HCT116 (cell line): ENCODE results near the gene C2orf92. TPM values are rescaled to one million over a fixed set of nuclear protein-coding genes. Genes with fewer than 3 reads are reported as not detected.

ENCODE experiments used
- ATAC-seq: fragments of 200-7000 bp; cut with Tn5 transposase; 2 replicates; pipeline ENCODE4 v1.9.1; 2020; ENCODE audit warnings: mild to moderate bottlenecking, moderate library complexity
- BruUV-seq: library from RNA; stranded (reverse); fragments of 400-500 nt; replicated peaks from 2 replicates; lab custom pipeline; 2021; lab: Mats Ljungman, UMichigan
- CTCF ChIA-PET: fragments of 300-600 bp; sonication (Branson Sonifier 250); formaldehyde crosslinking; loops from one replicate; lab custom pipeline; 2021; ENCODE audit warnings: antibody characterized with exemption; lab: Charles Lee
- POLR2A ChIA-PET: fragments of 300-600, 350-600 bp; sonication (Branson Sonifier 250); formaldehyde crosslinking; loops from one replicate; lab custom pipeline; 2021; ENCODE audit warnings: antibody characterized with exemption; lab: Charles Lee
- RAD21 ChIA-PET, 2 experiments: fragments of 300-600 bp; sonication (Branson Sonifier 250); formaldehyde crosslinking; loops; one replicate each; lab custom pipeline; 2023; ENCODE audit warnings: low total read pairs in 2 of 2; ENCODE audit not compliant: uncharacterized antibody in 2 of 2, unreplicated experiment in 2 of 2, low non-redundant PET in 1 of 2; lab: Charles Lee
- DNase-seq: peaks from one replicate; pipeline ENCODE4 v3.0.0-alpha.2; 2010; ENCODE audit warnings: low read depth, low spot score
- H2AFZ ChIP-seq: fragments of 200-600 bp; shearing (Covaris generic), sonication (generic); 2 replicates; pipeline ENCODE4 v1.6.1; 2017; ENCODE audit warnings: low read depth, mixed run types, mixed read lengths, antibody characterized with exemption, low read length; ENCODE audit not compliant: poor library complexity, severe bottlenecking
- H3K27ac ChIP-seq: 2 replicates; pipeline ENCODE4 v1.5.1; 2012; ENCODE audit warnings: low read depth, low read length
- H3K27me3 ChIP-seq: fragments of 200-600 bp; sonication (generic); 2 replicates; pipeline ENCODE4 v1.6.1; 2016; ENCODE audit warnings: mixed run types, low read length, mixed read lengths; ENCODE audit not compliant: insufficient read depth
- H3K36me3 ChIP-seq, 2 experiments: fragments of 200-500 bp in 1 of 2; fragments of 200-600 bp in 1 of 2; sonication (Bioruptor generic) in 1 of 2; sonication (generic) in 1 of 2; 2 replicates each; pipeline versions ENCODE4 v1.5.1 to v1.6.1; 2014 to 2016; ENCODE audit warnings: low read length in 2 of 2, inconsistent platforms in 1 of 2, mixed read lengths in 1 of 2, mixed run types in 1 of 2; ENCODE audit not compliant: insufficient read depth in 2 of 2, control insufficient read depth in 1 of 2
- H3K4me1 ChIP-seq, 2 experiments: fragments of 200-600 bp in 1 of 2; sonication (generic) in 1 of 2; 2 replicates each; pipeline versions ENCODE4 v1.5.1 to v1.6.1; 2012 to 2017; ENCODE audit warnings: low read length in 2 of 2, inconsistent platforms in 1 of 2, mild to moderate bottlenecking in 1 of 2, mixed read lengths in 1 of 2, mixed run types in 1 of 2, moderate library complexity in 1 of 2; ENCODE audit not compliant: insufficient read depth in 2 of 2, control insufficient read depth in 1 of 2
- H3K4me2 ChIP-seq: fragments of 200-600 bp; sonication (generic); 2 replicates; pipeline ENCODE4 v1.6.1; 2017; ENCODE audit warnings: mixed run types, low read length, mixed read lengths
- H3K4me3 ChIP-seq, 2 experiments: fragments of 200-600 bp in 1 of 2; sonication (generic) in 1 of 2; replicated peaks in 1 of 2; 2 replicates each; pipeline ENCODE4 v1.5.1; 2011 to 2016; ENCODE audit warnings: low read length in 2 of 2, control low read depth in 1 of 2, low read depth in 1 of 2, mild to moderate bottlenecking in 1 of 2, mixed read lengths in 1 of 2, mixed run types in 1 of 2
- H3K79me2 ChIP-seq: fragments of 200-600 bp; sonication (generic); 2 replicates; pipeline ENCODE4 v1.6.1; 2017; ENCODE audit warnings: mild to moderate bottlenecking, mixed run types, low read length, moderate library complexity, mixed read lengths; ENCODE audit not compliant: insufficient read depth
- H3K9ac ChIP-seq: fragments of 200-600 bp; sonication (generic); 2 replicates; pipeline ENCODE4 v1.6.1; 2016; ENCODE audit warnings: low read length, mixed read lengths
- H3K9me2 ChIP-seq: fragments of 200-600 bp; sonication (generic), shearing (Covaris generic); 2 replicates; pipeline ENCODE4 v1.6.1; 2017; ENCODE audit warnings: mixed run types, mild to moderate bottlenecking, moderate library complexity; ENCODE audit not compliant: insufficient read depth
- H3K9me3 ChIP-seq, 2 experiments: fragments of 200-500 bp in 1 of 2; fragments of 200-600 bp in 1 of 2; sonication (Bioruptor generic) in 1 of 2; sonication (generic) in 1 of 2; 2 replicates each; pipeline ENCODE4 v1.6.1; 2014 to 2017; ENCODE audit warnings: low read length in 2 of 2, mixed read lengths in 2 of 2, inconsistent platforms in 1 of 2, low read depth in 1 of 2, mild to moderate bottlenecking in 1 of 2, mixed run types in 1 of 2, moderate library complexity in 1 of 2; ENCODE audit not compliant: control insufficient read depth in 1 of 2, insufficient read depth in 1 of 2
- H4K20me1 ChIP-seq: fragments of 200-600 bp; sonication (generic), shearing (Covaris generic); 2 replicates; pipeline ENCODE4 v1.6.1; 2017; ENCODE audit warnings: mixed run types, mild to moderate bottlenecking, moderate library complexity; ENCODE audit not compliant: insufficient read depth
- JUND ChIP-seq: IDR thresholded peaks from 2 replicates; pipeline ENCODE4 v1.6.1; 2012
- MAX ChIP-seq: IDR thresholded peaks from 2 replicates; pipeline ENCODE4 v1.6.1; 2012
- SIN3A ChIP-seq: IDR thresholded peaks from 2 replicates; pipeline ENCODE4 v1.6.1; 2012; ENCODE audit warnings: low read depth
- ZFX ChIP-seq: fragments of 450-650 bp; IDR thresholded peaks from 2 replicates; pipeline ENCODE4 v1.6.1; 2017
- intact Hi-C: fragments of 100-400 bp; cut with micrococcal nuclease; formaldehyde crosslinking; loops from 2 replicates; pipeline ENCODE4 v1.10.0; 2022
- total RNA-seq: library from RNA; stranded (reverse); gene quantifications from one replicate; pipeline ENCODE4 v1.2.1, GENCODE V29; 2021; ENCODE audit not compliant: unreplicated experiment
- TF ChIP-seq, protein P1 (sequence below): IDR thresholded peaks from 2 replicates; pipeline ENCODE4 v1.6.1; 2012

C2orf92 gene
- total RNA-seq, 1 experiment from 2014 or later, result 3.0 TPM

GRCh38 chr2:97662895-97663625, 6.5 kb upstream of the C2orf92 start:
- H3K4me1 ChIP-seq, result peaks cover 6 to 20% of the 10 kb centered on the region in 2 experiments; a peak in 3 of 4 replicates
- CTCF ChIA-PET, result interaction anchor here (0.9 to 1.7 kb wide), 3 partner anchors 16 to 72 kb away, joined by 3 to 12 read pairs (median 4); partner anchors contain the start of gene COX5B
- H3K4me3 ChIP-seq, result peak overlapping the region; percentile 83 to 88
- ATAC-seq (peak; percentile 49), DNase-seq (no peak)
- peak overlapping the region; percentile 92 for H3K27ac ChIP-seq
- H3K9ac ChIP-seq, result peak overlapping the region; percentile 83
- POLR2A ChIA-PET, result interaction anchor here (1.8 kb wide), 1 partner anchor 17 kb away, joined by 11 read pairs; the partner anchor contains the start of gene COX5B
- TF ChIP-seq MAX, result peak; percentile 28; the same call in 1 of the 2 replicates
- TF ChIP-seq, protein P1, sequence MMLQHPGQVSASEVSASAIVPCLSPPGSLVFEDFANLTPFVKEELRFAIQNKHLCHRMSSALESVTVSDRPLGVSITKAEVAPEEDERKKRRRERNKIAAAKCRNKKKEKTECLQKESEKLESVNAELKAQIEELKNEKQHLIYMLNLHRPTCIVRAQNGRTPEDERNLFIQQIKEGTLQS, result no peak
- 0 out of 2 replicates have a peak, but pooled peaks have one; percentile 44 for TF ChIP-seq SIN3A
- H3K4me2 ChIP-seq, result peak overlapping the region; percentile 97
- RAD21 ChIA-PET, result no interaction called here
- H3K36me3 ChIP-seq, result no peaks in the 10 kb centered on the region; a peak in 1 of 4 replicates
- no peak overlapping the region for H2AFZ ChIP-seq
- intact Hi-C loops, result no loop called here
- BruUV-seq, result TSS peak; percentile 69
- H3K9me2 ChIP-seq, result no peaks in the 10 kb centered on the region
- no peaks in the 10 kb centered on the region for H3K27me3 ChIP-seq
- H3K9me3 ChIP-seq, result no peaks in the 10 kb centered on the region
- peaks cover 30% of the 10 kb centered on the region for H3K79me2 ChIP-seq
- no peaks in the 10 kb centered on the region for H4K20me1 ChIP-seq

GRCh38 chr2:97663626-97663961, 5.9 kb upstream of the C2orf92 start:
- CTCF ChIA-PET, result interaction anchor here (1.0 to 1.7 kb wide), 7 partner anchors 13 to 73 kb away, joined by 3 to 12 read pairs (median 7); partner anchors contain the start of gene COX5B

More at GRCh38 chr2:97663626-97663961, 5.9 kb upstream of the C2orf92 start:
- no peaks in the 10 kb centered on the region for H3K27me3 ChIP-seq
- H3K9me2 ChIP-seq, result no peaks in the 10 kb centered on the region
- peak overlapping the region; percentile 97 for H3K4me2 ChIP-seq
- POLR2A ChIA-PET, result interaction anchor here (1.1 to 1.8 kb wide), 7 partner anchors 9 to 46 kb away, joined by 3 to 22 read pairs (median 5); partner anchors contain the start of gene COX5B
- peak overlapping the region; percentile 83 to 88 for H3K4me3 ChIP-seq
- intact Hi-C loops, result no loop called here
- DNase-seq, result no peak
- TF ChIP-seq JUND, result peak; percentile 36; the same call in 1 of the 2 replicates
- peak; percentile 50; the same call in 1 of the 2 replicates for TF ChIP-seq ZFX
- TF ChIP-seq, protein P1, result no peak
- TF ChIP-seq, all 23 proteins: peak for 2
- Histone ChIP-seq H3K27ac (peak overlapping the region; percentile 92), H3K36me3 (no peaks in the 10 kb centered on the region; a peak in 1 of 4 replicates), H4K20me1 (no peaks in the 10 kb centered on the region), H2AFZ (no peak overlapping the region), H3K79me2 (peaks cover 30% of the 10 kb centered on the region), H3K9me3 (no peaks in the 10 kb centered on the region), H3K9ac (peak overlapping the region; percentile 83), H3K4me1 (peaks cover 6 to 20% of the 10 kb centered on the region in 2 experiments; a peak in 3 of 4 replicates)
- ATAC-seq, result no peak
- RAD21 ChIA-PET, result interaction anchor here in 1 of 2 experiments (0.8 kb wide), 1 partner anchor 17 kb away, joined by 3 read pairs; the partner anchor contains the start of gene COX5B
- no TSS peak for BruUV-seq
